Measurements from ENCODE around the gene NUP85.

GRCh38 chr17:75271955-75272847, 66.7 kb downstream of the NUP85 start:
- TF ChIP-seq POLR2A (IDR thresholded peaks at IDR 0.05) (no peak), CTCF (IDR thresholded peaks at IDR 0.05) (no peak)

Data from body of pancreas (tissue), 4 donors.